Common myeloid progenitor, CD34-positive (primary cell): Measurements from ENCODE around the gene PCMT1.

ENCODE experiments used
- CTCF ChIA-PET: fragments of 350-600 bp; sonication (Branson Sonifier 250); formaldehyde crosslinking; loops from one replicate; lab custom pipeline; 2021; ENCODE audit warnings: antibody characterized with exemption; lab: Charles Lee
- POLR2A ChIA-PET: fragments of 350-600 bp; sonication (Branson Sonifier 250); formaldehyde crosslinking; loops from one replicate; lab custom pipeline; 2021; ENCODE audit warnings: antibody characterized with exemption; lab: Charles Lee
- DNase-seq, 3 donors: peaks; one replicate each; pipeline versions ENCODE4 v3.0.0 to v3.0.0-alpha.2; 2013
- H3K27ac ChIP-seq, 2 experiments: 1 replicate in 1 of 2; 2 replicates in 1 of 2; pipeline ENCODE4 v1.7.0; 2013; ENCODE audit warnings: inconsistent platforms in 2 of 2, low read length in 2 of 2, mild to moderate bottlenecking in 2 of 2, low read depth in 1 of 2, moderate library complexity in 1 of 2; ENCODE audit not compliant: severe bottlenecking in 2 of 2, insufficient read depth in 1 of 2, poor library complexity in 1 of 2
- H3K27me3 ChIP-seq, 5 experiments: replicated peaks in 2 of 5; 1 replicate in 3 of 5; 2 replicates in 2 of 5; pipeline versions ENCODE4 v1.6.1 to v1.7.0; 2013; ENCODE audit warnings: low read length in 4 of 5, mild to moderate bottlenecking in 2 of 5, moderate library complexity in 2 of 5, inconsistent platforms in 1 of 5; ENCODE audit not compliant: insufficient read depth in 5 of 5, control insufficient read depth in 4 of 5
- H3K36me3 ChIP-seq, 4 experiments: 1 replicate in 2 of 4; 2 replicates in 2 of 4; pipeline versions ENCODE4 v1.6.1 to v1.7.0; 2013; ENCODE audit warnings: low read length in 3 of 4, control low read depth in 1 of 4, mild to moderate bottlenecking in 1 of 4; ENCODE audit not compliant: control insufficient read depth in 4 of 4, insufficient read depth in 4 of 4
- H3K4me1 ChIP-seq, 4 experiments: 1 replicate in 3 of 4; 2 replicates in 1 of 4; pipeline versions ENCODE4 v1.6.1 to v1.7.1; 2013; ENCODE audit warnings: low read length in 3 of 4, mild to moderate bottlenecking in 3 of 4, control low read depth in 1 of 4, inconsistent platforms in 1 of 4, moderate library complexity in 1 of 4; ENCODE audit not compliant: control insufficient read depth in 4 of 4, insufficient read depth in 4 of 4; ENCODE audit errors: control extremely low read depth in 1 of 4
- H3K4me3 ChIP-seq, 7 experiments: 1 replicate in 4 of 7; 2 replicates in 3 of 7; pipeline versions ENCODE4 v1.5.1 to v1.7.0; 2013; ENCODE audit warnings: mild to moderate bottlenecking in 7 of 7, low read length in 6 of 7, moderate library complexity in 6 of 7, inconsistent platforms in 2 of 7, low read depth in 2 of 7, control low read depth in 1 of 7; ENCODE audit not compliant: insufficient read depth in 4 of 7, control insufficient read depth in 1 of 7; ENCODE audit errors: extremely low read depth in 1 of 7
- H3K9me3 ChIP-seq, 5 experiments: 1 replicate in 4 of 5; 2 replicates in 1 of 5; pipeline versions ENCODE4 v1.6.1 to v1.7.1; 2013; ENCODE audit warnings: low read length in 4 of 5, mild to moderate bottlenecking in 2 of 5, inconsistent platforms in 1 of 5, low read depth in 1 of 5, moderate library complexity in 1 of 5; ENCODE audit not compliant: control insufficient read depth in 4 of 5, insufficient read depth in 2 of 5; ENCODE audit errors: control extremely low read depth in 1 of 5
- WGBS: methylation state at CpG from one replicate; pipeline ENCODE4 v1.1.5; 2013; ENCODE audit not compliant: insufficient coverage; 5-methylcytosine and 5-hydroxymethylcytosine counted together

Gene PCMT1

DNA sequence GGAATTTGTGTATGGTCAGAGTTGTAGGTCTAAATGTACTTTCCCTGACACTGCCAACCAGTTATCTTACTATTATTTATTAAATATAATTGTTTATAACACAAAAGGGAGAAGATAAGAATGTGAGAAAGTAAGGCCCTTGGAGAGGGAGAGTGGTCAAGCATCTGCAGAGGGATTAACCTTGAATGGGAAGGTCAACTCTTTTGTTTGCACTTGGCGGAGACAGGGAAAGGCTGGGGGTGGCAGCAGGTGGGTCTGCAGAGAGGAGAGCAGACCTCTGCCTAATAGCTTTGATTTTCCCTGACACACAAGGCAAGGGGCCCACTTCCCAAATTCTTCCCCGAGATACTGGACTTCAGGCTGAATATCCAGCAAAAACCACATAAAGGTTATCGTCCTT, 110.4 kb downstream of the PCMT1 start:
- Histone ChIP-seq H3K4me1 (peaks cover 3 to 24% (median 18%) of the 10 kb centered on the region in 4 experiments), H3K36me3 (no peaks in the 10 kb centered on the region), H3K27me3 (peaks cover 0 to 22% (median 12%) of the 10 kb centered on the region in 5 experiments), H3K27ac (no peak overlapping the region), H3K9me3 (no peaks in the 10 kb centered on the region), H3K4me3 (no peak overlapping the region)
- no peak for DNase-seq
- 97% methylated on average over 3 of the region's 3 CpGs for WGBS
- ChIA-PET POLR2A (no interaction called here), CTCF (no interaction called here)

DNA sequence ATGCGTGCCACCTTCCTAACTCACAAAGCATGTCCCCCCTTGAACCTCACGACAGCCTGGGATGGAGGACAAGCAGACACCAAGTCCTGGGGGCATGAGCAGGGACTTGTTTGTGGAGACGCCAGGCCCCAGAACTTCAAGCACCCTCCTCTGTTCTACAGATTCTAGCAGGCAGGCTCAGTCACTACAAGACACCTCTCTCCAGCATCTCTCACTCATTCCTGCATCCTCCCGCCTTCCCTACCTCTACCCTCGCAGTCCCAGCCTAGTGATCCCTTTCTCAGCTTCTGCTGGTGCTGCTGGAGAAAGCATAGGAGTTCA, 110.9 kb downstream of the PCMT1 start:
- Histone ChIP-seq H3K36me3 (no peaks in the 10 kb centered on the region), H3K9me3 (no peaks in the 10 kb centered on the region), H3K4me1 (peaks cover 3 to 27% (median 18%) of the 10 kb centered on the region in 4 experiments), H3K27me3 (peaks cover 0 to 17% (median 11%) of the 10 kb centered on the region in 5 experiments), H3K4me3 (no peak overlapping the region), H3K27ac (no peak overlapping the region)
- WGBS = 98% methylated on average over 5 of the region's 5 CpGs
- ChIA-PET CTCF (no interaction called here), POLR2A (no interaction called here)
- no peak for DNase-seq
